ENCODE results near the gene BAIAP2. TPM values are rescaled to one million over a fixed set of nuclear protein-coding genes. Genes with fewer than 3 reads are reported as not detected.
"Not testable (repeated sequence)": the region's sequence is repeated elsewhere in the genome, so short reads cannot be mapped to it uniquely, and the experiment has no call there.

BAIAP2 gene
- total RNA-seq, 1 experiment from 2014 or later: 14.9 TPM

- Histone ChIP-seq H3K27me3 (ENCODE audit: control insufficient read depth, insufficient read depth, low read length) (no peaks in the 10 kb centered on the region), H3K4me3 (ENCODE audit: insufficient read depth, low read depth, low read length) (no peak overlapping the region), H3K36me3 (replicated peaks; ENCODE audit: control insufficient read depth, insufficient read depth, low read length) (no peaks in the 10 kb centered on the region)
- DNase-seq: peak; percentile 54
Measured at GRCh38 chr17:81025741-81026129, 9.2 kb upstream of the BAIAP2 start.

DNA sequence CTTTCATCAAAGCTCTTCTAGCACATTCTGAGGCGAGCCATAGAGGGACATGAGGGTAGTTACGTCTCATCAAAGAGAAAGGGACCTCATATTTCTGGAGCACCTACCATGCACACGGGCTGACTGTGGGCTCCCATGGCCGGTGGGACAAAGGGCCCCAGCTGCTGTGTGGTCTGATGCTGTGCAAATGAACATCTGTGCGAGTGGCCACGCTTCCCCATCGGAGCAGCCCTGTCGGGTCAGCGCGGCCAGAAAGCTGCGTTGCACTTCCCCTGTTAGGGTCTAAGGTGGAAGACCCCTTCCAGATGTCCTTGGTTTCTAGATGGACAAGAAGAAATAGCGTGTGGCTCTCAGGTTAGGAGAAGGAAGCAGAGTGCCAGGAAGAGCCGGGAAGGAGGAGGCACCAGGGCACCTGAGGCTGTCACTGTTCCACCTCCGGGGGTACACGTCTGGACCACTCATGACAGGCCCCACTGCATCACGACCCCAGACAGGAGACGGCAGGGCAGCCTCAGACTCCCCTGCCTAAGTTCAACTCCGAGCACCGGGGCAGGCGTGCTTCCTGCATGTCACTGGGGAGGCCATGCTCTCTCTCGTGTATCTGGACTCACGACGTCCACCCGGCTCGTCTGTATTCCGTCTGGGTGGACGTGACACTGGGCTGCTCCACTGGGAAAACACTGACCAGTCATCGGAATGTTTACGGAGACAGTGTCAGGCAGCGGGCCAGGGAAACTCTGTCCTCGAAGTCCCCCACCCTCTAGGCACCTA is 8.5 kb upstream of the BAIAP2 start:
- Histone ChIP-seq H3K4me3 (ENCODE audit: insufficient read depth, low read depth, low read length) (no peak overlapping the region), H3K27me3 (ENCODE audit: control insufficient read depth, insufficient read depth, low read length) (no peaks in the 10 kb centered on the region), H3K36me3 (replicated peaks; ENCODE audit: control insufficient read depth, insufficient read depth, low read length) (no peaks in the 10 kb centered on the region)
- peak; percentile 32 for DNase-seq

- Histone ChIP-seq H3K4me3 (ENCODE audit: insufficient read depth, low read depth, low read length) (no peak overlapping the region), H3K36me3 (replicated peaks; ENCODE audit: control insufficient read depth, insufficient read depth, low read length) (no peaks in the 10 kb centered on the region), H3K27me3 (ENCODE audit: control insufficient read depth, insufficient read depth, low read length) (no peaks in the 10 kb centered on the region)
- peak; percentile 47 for DNase-seq
Measured at GRCh38 chr17:81027038-81027437, 7.9 kb upstream of the BAIAP2 start.

- no peak overlapping the region for H3K4me3 ChIP-seq (ENCODE audit: insufficient read depth, low read depth, low read length)
- peak; percentile 61 for DNase-seq
- H3K27me3 ChIP-seq (ENCODE audit: control insufficient read depth, insufficient read depth, low read length): no peaks in the 10 kb centered on the region; the same call in 1 of the 2 replicates
- no peaks in the 10 kb centered on the region for H3K36me3 ChIP-seq (replicated peaks; ENCODE audit: control insufficient read depth, insufficient read depth, low read length)
Measured at GRCh38 chr17:81027591-81028505, 7.1 kb upstream of the BAIAP2 start.

- peaks cover under 1% of the 10 kb centered on the region; the same call in 1 of the 2 replicates for H3K27me3 ChIP-seq (ENCODE audit: control insufficient read depth, insufficient read depth, low read length)
- no peaks in the 10 kb centered on the region for H3K36me3 ChIP-seq (replicated peaks; ENCODE audit: control insufficient read depth, insufficient read depth, low read length)
- no peak overlapping the region for H3K4me3 ChIP-seq (ENCODE audit: insufficient read depth, low read depth, low read length)
- peak; percentile 66 for DNase-seq
Measured at GRCh38 chr17:81028506-81028858, 6.5 kb upstream of the BAIAP2 start.

- Histone ChIP-seq H3K27me3 (ENCODE audit: control insufficient read depth, insufficient read depth, low read length) (peaks cover 8% of the 10 kb centered on the region; the same call in 1 of the 2 replicates), H3K36me3 (replicated peaks; ENCODE audit: control insufficient read depth, insufficient read depth, low read length) (no peaks in the 10 kb centered on the region), H3K4me3 (ENCODE audit: insufficient read depth, low read depth, low read length) (no peak overlapping the region)
- no peak for DNase-seq
Measured at GRCh38 chr17:81029859-81030258, 5.1 kb upstream of the BAIAP2 start.

- DNase-seq; H3K4me3 ChIP-seq (ENCODE audit: insufficient read depth, low read depth, low read length); H3K27me3 ChIP-seq (ENCODE audit: control insufficient read depth, insufficient read depth, low read length); H3K36me3 ChIP-seq (replicated peaks; ENCODE audit: control insufficient read depth, insufficient read depth, low read length): not testable (repeated sequence)
Measured at GRCh38 chr17:81030312-81030711, 4.6 kb upstream of the BAIAP2 start.

DNA sequence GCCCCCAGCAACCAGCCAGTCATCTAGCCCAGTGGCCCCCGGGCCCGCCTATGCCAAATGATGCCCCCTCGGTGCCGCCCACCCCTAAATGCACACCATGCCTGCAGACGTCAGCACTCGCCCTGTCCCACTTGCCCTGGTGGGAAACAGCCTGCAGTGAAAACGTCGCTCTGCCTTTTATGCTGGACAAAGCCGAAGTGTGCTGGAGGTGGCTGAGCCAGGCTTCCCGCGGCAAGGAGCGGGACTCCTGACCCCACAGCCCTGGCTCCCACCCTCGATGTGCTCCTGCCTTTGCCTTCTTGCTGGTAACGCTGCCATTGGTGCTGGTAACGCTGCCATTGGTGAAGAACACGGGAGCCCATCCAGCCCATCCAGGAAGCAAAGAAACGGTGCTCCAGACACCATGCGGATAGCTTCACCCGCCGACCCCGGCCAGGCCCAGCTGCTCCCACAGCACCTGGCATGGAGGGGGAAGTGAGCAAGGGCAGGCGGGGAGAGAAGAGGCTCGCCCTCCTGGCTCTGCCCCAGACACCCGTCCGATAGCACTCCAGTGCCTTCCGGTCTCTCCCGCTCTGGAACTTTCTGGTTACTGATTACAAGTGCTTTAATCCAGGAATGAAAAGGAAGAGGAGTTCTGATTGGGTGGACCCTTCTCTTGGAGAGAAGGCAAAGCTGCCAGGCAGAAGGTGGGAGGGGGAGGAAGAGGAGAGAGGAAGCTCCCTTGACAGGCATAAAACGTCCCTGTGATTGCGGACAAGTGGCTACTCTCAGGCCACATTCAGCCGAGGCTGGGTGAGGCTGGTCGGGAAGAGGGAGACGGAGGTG is 4.0 kb upstream of the BAIAP2 start:
- peak; percentile 37 for DNase-seq
- no peaks in the 10 kb centered on the region for H3K36me3 ChIP-seq (replicated peaks; ENCODE audit: control insufficient read depth, insufficient read depth, low read length)
- H3K4me3 ChIP-seq (ENCODE audit: insufficient read depth, low read depth, low read length): no peak overlapping the region

DNA sequence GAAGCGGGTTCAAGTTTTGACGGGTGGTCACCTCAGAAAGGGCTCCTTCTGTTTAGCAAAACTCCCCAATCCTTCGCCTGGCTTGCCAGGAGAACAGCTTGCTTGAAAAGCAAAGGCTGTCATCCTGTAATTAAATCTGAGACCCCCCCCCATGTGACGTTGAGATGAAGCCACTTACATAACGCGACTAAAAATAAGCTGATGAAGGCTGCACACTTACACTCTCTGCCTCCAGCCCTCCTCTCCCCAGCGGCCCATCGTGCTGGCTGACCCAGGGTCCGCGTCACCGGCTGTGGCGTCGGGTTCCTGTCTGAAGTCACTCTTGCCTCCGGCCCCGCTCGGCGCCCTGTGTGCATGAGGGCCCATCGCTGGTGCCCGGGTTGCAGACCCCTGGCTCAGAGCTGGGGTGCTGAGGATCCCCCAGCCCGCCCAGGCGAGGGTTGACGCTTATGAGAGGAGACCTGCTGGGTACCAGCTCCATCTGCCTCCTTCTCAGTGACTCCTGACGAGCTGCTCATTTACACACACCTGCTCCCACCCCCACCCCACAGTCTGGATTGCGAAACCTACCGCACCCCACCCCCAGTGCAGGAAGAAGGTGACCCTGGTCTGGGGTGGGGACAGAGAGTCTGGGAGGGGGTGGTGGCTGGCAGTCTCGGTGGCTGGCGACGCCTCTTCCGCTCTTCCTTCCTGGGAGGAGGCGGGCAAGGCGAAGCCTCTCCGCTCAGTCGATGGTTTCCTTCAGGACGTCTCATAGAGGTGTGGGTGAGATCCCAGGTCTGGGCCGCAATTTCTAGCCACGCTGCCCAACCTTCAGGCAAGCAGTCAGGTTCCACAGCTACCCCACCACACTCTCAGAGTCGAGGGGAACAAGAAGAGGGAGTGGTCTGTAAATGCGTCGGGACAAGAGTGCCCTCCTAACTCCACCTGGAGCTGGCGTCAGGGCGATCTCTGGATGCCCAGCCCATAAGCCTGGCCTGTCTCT is 3.1 kb upstream of the BAIAP2 start:
- Histone ChIP-seq H3K27me3 (ENCODE audit: control insufficient read depth, insufficient read depth, low read length) (peaks cover 12% of the 10 kb centered on the region), H3K4me3 (ENCODE audit: insufficient read depth, low read depth, low read length) (no peak overlapping the region), H3K36me3 (replicated peaks; ENCODE audit: control insufficient read depth, insufficient read depth, low read length) (no peaks in the 10 kb centered on the region)
- peak; percentile 36 for DNase-seq

More for the DNA sequence above, 4.0 kb upstream of the BAIAP2 start:
- H3K27me3 ChIP-seq (ENCODE audit: control insufficient read depth, insufficient read depth, low read length): peaks cover 10% of the 10 kb centered on the region

DNA sequence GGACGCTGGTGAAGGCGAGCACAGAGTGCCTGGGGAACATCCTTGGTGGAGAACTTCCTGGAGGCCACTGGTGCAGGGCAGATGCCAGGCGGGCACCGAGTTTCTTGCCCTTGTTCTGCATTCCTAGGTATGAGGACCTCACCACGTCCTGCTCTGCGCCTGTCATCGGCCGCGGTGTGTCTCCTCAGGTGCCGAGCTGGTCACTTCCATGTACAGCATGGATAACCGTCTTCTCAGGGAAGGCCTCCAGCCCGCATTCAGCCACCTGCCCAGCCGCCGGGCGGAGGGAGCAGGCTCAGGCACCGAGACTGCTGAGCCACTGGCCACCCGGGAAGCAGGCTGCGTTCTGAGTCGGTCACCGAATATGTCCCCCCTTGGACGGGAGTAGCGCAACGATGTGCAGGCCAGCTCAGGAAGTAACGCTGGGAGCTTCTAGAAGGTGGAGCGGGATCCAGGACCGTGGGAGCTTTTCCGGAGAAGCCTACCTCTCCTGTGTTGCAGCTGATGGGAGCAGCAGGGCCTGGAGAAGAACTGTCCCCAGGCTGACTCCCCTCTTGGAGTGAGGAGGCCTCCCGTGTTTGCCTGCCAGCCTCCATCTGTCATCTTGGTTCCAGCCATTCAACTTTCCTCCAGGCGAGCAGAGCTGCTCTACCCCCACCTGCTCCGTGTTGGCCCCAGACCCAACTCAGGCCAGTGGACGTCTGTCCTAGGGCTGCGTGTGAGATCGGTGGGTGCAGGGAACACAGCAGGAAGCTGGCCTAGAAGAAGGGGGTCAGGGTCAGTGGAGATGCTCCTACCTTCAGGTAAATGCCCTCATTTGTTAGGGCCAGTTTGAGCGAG is 2.1 kb upstream of the BAIAP2 start:
- Histone ChIP-seq H3K36me3 (replicated peaks; ENCODE audit: control insufficient read depth, insufficient read depth, low read length) (no peaks in the 10 kb centered on the region), H3K4me3 (ENCODE audit: insufficient read depth, low read depth, low read length) (no peak overlapping the region), H3K27me3 (ENCODE audit: control insufficient read depth, insufficient read depth, low read length) (peaks cover 12% of the 10 kb centered on the region)
- no peak for DNase-seq

- Histone ChIP-seq H3K36me3 (replicated peaks; ENCODE audit: control insufficient read depth, insufficient read depth, low read length) (no peaks in the 10 kb centered on the region), H3K27me3 (ENCODE audit: control insufficient read depth, insufficient read depth, low read length) (peaks cover 12% of the 10 kb centered on the region), H3K4me3 (ENCODE audit: insufficient read depth, low read depth, low read length) (peak overlapping the region; percentile 61)
- no peak for DNase-seq
Measured at GRCh38 chr17:81033535-81034167, 1.3 kb upstream of the BAIAP2 start.

GRCh38 chr17:81034168-81034777 is 678 bp upstream of the BAIAP2 start:
- Histone ChIP-seq H3K27me3 (ENCODE audit: control insufficient read depth, insufficient read depth, low read length) (peaks cover 12% of the 10 kb centered on the region), H3K36me3 (replicated peaks; ENCODE audit: control insufficient read depth, insufficient read depth, low read length) (no peaks in the 10 kb centered on the region), H3K4me3 (ENCODE audit: insufficient read depth, low read depth, low read length) (peak overlapping the region; percentile 61)
- DNase-seq: no peak
